Activated B cell treated with CpG ODN at 0.5 μM for 24 hours (primary cell): ENCODE measurements around the gene GNG13. TPM values are rescaled to one million over a fixed set of nuclear protein-coding genes. Genes with fewer than 3 reads are reported as not detected.
A peak's percentile ranks its signal among the peaks of the same experiment; 100 is the strongest.

Source experiments
- ATAC-seq: fragments of 200-7000 bp; cut with Tn5 transposase; one replicate; pipeline ENCODE4 v1.10.0; 2021; ENCODE audit warnings: low read depth, mild to moderate bottlenecking, moderate library complexity
- CTCF ChIA-PET: fragments of 350-600 bp; sonication (Branson Sonifier 250); formaldehyde crosslinking; loops from one replicate; lab custom pipeline; 2021; ENCODE audit warnings: antibody characterized with exemption; lab: Charles Lee
- POLR2A ChIA-PET: fragments of 350-600 bp; sonication (Branson Sonifier 250); formaldehyde crosslinking; loops from one replicate; lab custom pipeline; 2021; ENCODE audit warnings: antibody characterized with exemption; lab: Charles Lee
- DNase-seq: peaks from one replicate; pipeline ENCODE4 v3.0.0; 2022
- H3K27ac Mint-ChIP-seq: one replicate; pipeline ENCODE4 v1.8.0; 2020; ENCODE audit warnings: mixed read lengths
- H3K27me3 Mint-ChIP-seq: one replicate; pipeline ENCODE4 v1.8.0; 2021; ENCODE audit warnings: mixed read lengths
- H3K36me3 Mint-ChIP-seq: one replicate; pipeline ENCODE4 v1.8.0; 2021; ENCODE audit warnings: low read depth, mixed read lengths
- H3K4me1 Mint-ChIP-seq: one replicate; pipeline ENCODE4 v1.8.0; 2021; ENCODE audit warnings: mixed read lengths
- H3K4me3 Mint-ChIP-seq: one replicate; pipeline ENCODE4 v1.8.0; 2020; ENCODE audit warnings: mild to moderate bottlenecking, mixed read lengths
- H3K9me3 Mint-ChIP-seq: one replicate; pipeline ENCODE4 v1.8.0; 2020; ENCODE audit warnings: mixed read lengths
- intact Hi-C: fragments of 100-400 bp; cut with micrococcal nuclease; formaldehyde crosslinking; loops from one replicate; pipeline ENCODE4 v1.15.1; 2024
- total RNA-seq: library from RNA; stranded (reverse); gene quantifications from 2 replicates; pipeline ENCODE4 v1.2.3, GENCODE V29; 2022
- TF ChIP-seq, protein P1 (sequence below): fragments of 200-600 bp; IDR thresholded peaks from one replicate; pipeline ENCODE4 v1.8.0; 2022; ENCODE audit warnings: antibody characterized with exemption, mild to moderate bottlenecking

Gene GNG13
- total RNA-seq, 1 donor from 2014 or later: not detected

DNA sequence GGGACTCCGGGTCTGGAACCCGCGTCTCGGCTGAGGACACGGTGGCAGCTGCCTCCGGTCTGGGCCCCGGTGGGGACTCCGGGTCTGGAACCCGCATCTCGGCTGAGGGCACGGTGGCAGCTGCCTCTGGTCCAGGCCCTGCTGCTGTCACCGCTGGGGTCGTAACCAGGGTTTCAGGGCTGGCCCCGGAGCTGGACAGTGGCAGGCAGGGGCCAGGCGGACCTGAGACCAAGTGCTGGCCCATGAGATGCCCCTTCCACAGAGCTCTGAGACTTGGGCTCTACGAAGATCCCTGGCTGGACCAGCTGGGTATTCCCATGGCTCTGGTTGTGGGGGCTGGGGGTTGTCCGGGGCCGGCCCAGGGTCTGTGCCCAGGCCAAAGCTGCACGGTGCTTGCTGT, 16.1 kb downstream of the GNG13 start:
- Mint-ChIP-seq H3K36me3 (peaks cover 8% of the 10 kb centered on the region), H3K4me3 (no peak overlapping the region), H3K9me3 (no peaks in the 10 kb centered on the region), H3K27me3 (no peaks in the 10 kb centered on the region), H3K27ac (no peak overlapping the region), H3K4me1 (peaks cover 7% of the 10 kb centered on the region)
- intact Hi-C loops: loop anchor here (10.0 kb wide), 1 partner anchor 390 kb away; the partner anchor contains the start of gene NME4
- ATAC-seq (no peak), DNase-seq (no peak)
- POLR2A ChIA-PET: interaction anchor here (0.8 to 1.0 kb wide), 2 partner anchors 23 to 63 kb away, joined by 3 read pairs; no protein-coding TSS in a partner anchor
- TF ChIP-seq, protein P1, sequence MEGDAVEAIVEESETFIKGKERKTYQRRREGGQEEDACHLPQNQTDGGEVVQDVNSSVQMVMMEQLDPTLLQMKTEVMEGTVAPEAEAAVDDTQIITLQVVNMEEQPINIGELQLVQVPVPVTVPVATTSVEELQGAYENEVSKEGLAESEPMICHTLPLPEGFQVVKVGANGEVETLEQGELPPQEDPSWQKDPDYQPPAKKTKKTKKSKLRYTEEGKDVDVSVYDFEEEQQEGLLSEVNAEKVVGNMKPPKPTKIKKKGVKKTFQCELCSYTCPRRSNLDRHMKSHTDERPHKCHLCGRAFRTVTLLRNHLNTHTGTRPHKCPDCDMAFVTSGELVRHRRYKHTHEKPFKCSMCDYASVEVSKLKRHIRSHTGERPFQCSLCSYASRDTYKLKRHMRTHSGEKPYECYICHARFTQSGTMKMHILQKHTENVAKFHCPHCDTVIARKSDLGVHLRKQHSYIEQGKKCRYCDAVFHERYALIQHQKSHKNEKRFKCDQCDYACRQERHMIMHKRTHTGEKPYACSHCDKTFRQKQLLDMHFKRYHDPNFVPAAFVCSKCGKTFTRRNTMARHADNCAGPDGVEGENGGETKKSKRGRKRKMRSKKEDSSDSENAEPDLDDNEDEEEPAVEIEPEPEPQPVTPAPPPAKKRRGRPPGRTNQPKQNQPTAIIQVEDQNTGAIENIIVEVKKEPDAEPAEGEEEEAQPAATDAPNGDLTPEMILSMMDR: no peak
- CTCF ChIA-PET: interaction anchor here (1.3 to 2.0 kb wide), 5 partner anchors 43 to 74 kb away, joined by 5 to 22 read pairs (median 6); partner anchors contain the start of genes CIAO3 and METRN

DNA sequence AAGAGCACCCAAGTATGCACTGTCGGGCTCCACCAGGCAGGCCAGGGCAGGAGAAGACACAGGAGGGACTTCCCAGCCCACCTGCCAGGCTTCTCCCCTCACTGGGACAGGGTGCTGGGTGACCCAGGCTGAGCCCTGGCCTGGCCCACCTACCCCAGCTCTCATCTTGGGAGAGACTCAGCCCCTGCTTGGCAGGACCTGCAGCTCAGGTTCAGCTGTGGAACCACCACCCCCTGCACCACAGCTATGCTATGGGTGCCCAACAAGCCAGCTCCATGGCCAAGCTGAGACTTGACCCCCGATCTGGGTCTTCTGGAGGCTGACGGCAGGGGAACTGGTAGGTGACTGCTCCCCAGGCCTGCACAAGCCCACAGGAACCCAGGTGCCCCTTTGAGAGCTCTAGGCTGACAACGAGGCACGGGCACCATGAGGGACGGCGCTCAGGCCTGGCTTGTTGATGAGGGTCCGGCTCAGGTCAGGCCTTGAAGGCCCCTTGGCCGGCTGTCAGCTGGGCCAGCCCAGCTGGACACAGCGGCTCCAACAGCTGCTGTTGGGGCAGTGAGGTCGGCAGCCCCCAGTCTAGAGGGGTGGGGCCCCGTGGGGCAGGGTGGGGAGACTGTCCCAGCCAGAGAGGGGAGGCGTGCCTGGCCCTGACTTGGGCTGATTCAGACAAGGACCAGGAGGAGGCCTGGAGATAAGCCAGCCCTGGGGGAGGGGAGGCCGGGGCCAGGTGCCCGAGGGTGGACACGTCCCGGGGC, 17.0 kb downstream of the GNG13 start:
- ChIA-PET POLR2A (interaction anchor here (1.0 kb wide), 1 partner anchor 56 kb away, joined by 3 read pairs; no protein-coding TSS in a partner anchor), CTCF (interaction anchor here (1.5 to 2.0 kb wide), 2 partner anchors 71 kb away, joined by 4 to 22 read pairs; no protein-coding TSS in a partner anchor)
- H3K4me3 Mint-ChIP-seq: no peak overlapping the region
- H3K9me3 Mint-ChIP-seq: no peaks in the 10 kb centered on the region
- H3K36me3 Mint-ChIP-seq: peaks cover 8% of the 10 kb centered on the region
- TF ChIP-seq, protein P1: no peak
- peaks cover 7% of the 10 kb centered on the region for H3K4me1 Mint-ChIP-seq
- H3K27ac Mint-ChIP-seq: no peak overlapping the region
- intact Hi-C loops: loop anchor here (10.0 kb wide), 1 partner anchor 389 kb away; the partner anchor contains the start of gene NME4
- DNase-seq: no peak
- ATAC-seq: no peak
- H3K27me3 Mint-ChIP-seq: peaks cover under 1% of the 10 kb centered on the region

DNA sequence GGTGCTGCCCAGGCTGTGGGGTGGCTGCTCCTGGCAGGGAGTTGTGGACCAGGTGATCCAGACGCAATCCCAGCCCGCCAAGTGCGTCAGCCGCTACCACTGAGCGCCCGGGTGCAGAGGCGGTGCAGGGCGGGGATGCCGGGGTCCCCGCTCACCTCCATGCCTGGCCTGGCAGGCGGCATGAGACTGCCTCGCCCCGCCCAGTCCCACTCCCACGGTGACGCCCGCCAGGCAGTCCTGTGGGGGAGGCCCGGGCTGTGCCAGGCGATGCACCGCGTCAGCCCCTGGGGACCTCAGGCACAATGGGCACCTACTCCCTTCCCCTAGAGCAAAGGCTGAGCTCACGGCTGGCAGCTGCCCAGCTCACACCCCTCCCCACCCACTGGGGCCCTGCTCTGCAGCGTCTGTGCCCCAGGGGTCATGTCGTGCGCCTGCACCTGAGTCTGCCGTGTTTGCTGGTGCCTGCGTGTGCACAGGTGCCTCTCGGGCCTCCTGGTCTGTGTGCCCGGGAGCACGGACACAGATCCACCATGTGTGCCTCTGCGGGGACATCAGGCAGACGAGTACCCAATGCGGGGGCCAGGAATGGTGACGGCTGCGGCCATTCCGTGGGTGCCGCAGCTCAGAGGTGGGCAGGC, 17.6 kb downstream of the GNG13 start:
- ATAC-seq (peak; percentile 14), DNase-seq (no peak)
- intact Hi-C loops: loop anchor here (10.0 kb wide), 1 partner anchor 388 kb away; the partner anchor contains the start of gene NME4
- Mint-ChIP-seq H3K9me3 (no peaks in the 10 kb centered on the region), H3K27me3 (peaks cover 4% of the 10 kb centered on the region), H3K36me3 (peaks cover 8% of the 10 kb centered on the region), H3K27ac (no peak overlapping the region), H3K4me1 (peaks cover 7% of the 10 kb centered on the region), H3K4me3 (no peak overlapping the region)
- TF ChIP-seq, protein P1: no peak
- ChIA-PET CTCF (interaction anchor here (1.5 kb wide), 1 partner anchor 71 kb away, joined by 4 read pairs; no protein-coding TSS in a partner anchor), POLR2A (interaction anchor here (1.0 kb wide), 1 partner anchor 55 kb away, joined by 3 read pairs; no protein-coding TSS in a partner anchor)

DNA sequence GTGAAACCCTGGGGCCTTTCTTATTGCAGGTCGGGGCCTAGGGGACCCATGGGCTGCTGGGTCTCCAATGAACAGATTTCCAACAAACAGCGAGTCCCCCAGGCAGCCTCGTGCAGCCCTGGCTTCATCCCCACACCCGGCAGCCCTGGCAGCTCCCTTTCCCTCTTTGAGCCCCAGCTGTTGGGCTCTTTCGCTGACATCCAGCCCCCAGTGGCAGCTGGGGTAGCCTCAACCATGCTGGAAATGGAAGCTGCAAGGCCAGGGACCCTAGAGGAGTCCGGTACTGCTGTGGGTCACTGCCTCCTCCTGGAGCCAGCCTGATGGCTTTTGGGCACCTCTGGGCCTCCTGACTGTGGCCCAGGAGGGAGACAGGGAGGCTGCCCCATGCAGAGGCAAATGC, 18.3 kb downstream of the GNG13 start:
- CTCF ChIA-PET: interaction anchor here (1.5 kb wide), 1 partner anchor 70 kb away, joined by 4 read pairs; no protein-coding TSS in a partner anchor
- no peak for DNase-seq
- no peak overlapping the region for H3K27ac Mint-ChIP-seq
- H3K27me3 Mint-ChIP-seq: peaks cover 8% of the 10 kb centered on the region
- H3K4me3 Mint-ChIP-seq: no peak overlapping the region
- POLR2A ChIA-PET: interaction anchor here (1.0 kb wide), 1 partner anchor 54 kb away, joined by 3 read pairs; no protein-coding TSS in a partner anchor
- TF ChIP-seq, protein P1: no peak
- peaks cover 8% of the 10 kb centered on the region for H3K36me3 Mint-ChIP-seq
- H3K4me1 Mint-ChIP-seq: peaks cover 2% of the 10 kb centered on the region
- no peak for ATAC-seq
- intact Hi-C loops: loop anchor here (10.0 kb wide), 1 partner anchor 387 kb away; the partner anchor contains the start of gene NME4
- no peaks in the 10 kb centered on the region for H3K9me3 Mint-ChIP-seq
